ENCODE results near the gene CNRIP1.
"Not testable (repeated sequence)": the region's sequence is repeated elsewhere in the genome, so short reads cannot be mapped to it uniquely, and the experiment has no call there.

Gene CNRIP1

GRCh38 chr2:68340226-68341061, 20.7 kb upstream of the CNRIP1 start:
- no peak for DNase-seq (ENCODE audit: low spot score)

- DNase-seq (ENCODE audit: low spot score), result no peak
These were observed 16.4 kb upstream of the CNRIP1 start for GRCh38 chr2:68336192-68336591.

DNA sequence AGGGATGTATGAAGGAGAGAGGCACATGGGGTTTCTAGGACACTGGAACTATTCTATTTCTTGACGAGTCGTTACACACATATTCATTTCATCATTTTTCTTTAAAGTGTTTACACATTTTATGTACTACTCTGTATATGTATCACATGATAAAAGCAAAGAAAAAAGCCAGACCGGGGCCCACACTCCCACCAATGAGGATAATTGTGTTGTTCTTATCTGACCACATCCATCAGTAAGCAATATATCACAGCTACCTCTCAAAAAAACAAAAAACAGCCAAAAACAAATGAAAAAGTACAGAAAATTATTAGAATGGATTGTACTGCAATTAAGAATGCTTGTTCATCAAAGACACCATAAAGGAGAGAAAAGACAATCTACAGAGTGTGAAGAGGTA, 14.2 kb upstream of the CNRIP1 start:
- no peak for DNase-seq (ENCODE audit: low spot score)

DNA sequence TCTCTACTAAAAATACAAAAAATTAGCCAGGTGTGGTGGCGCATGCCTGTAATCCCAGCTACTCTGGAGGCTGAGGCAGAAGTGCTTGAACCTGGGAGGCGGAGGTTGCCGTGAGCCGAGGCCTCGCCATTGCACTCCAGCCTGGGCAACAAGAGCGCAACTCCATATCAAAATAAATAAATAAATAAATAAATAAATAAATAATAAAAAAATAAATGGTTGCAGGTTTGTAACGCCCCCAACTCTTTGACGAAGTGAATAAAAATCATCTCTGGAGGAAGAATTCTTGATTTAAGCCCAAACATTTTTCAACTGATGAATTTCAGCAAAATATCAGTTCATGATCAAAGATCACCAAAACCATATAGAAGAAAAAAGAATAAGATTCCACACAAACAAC, 13.3 kb upstream of the CNRIP1 start:
- DNase-seq (ENCODE audit: low spot score), result no peak

GRCh38 chr2:68330691-68331090, 10.9 kb upstream of the CNRIP1 start:
- DNase-seq (ENCODE audit: low spot score), result no peak

DNA sequence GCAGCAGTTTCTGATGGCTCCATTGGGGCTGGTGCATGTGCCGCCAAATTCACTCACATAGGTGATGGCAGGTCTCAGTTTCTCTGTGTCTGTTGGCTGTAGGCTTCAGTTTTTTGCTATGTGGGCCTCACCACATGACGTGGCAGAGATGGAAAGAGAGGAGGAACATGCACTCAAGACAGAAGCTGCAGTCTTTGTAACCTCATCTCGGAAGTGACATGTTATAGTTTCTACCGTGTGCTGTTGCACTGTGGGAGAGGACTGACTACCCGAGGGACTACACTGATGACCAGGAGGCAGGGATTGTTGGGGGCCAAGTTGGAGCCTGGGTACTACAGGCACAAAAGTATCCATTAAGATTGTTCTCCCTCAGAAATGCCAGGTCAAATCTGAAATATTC, 9.2 kb upstream of the CNRIP1 start:
- DNase-seq (ENCODE audit: low spot score), result no peak

GRCh38 chr2:68325056-68325455, 5.3 kb upstream of the CNRIP1 start:
- DNase-seq (ENCODE audit: low spot score), result no peak

GRCh38 chr2:68320118-68320641, 431 bp upstream of the CNRIP1 start:
- DNase-seq (ENCODE audit: low spot score), result peak; percentile 32

DNA sequence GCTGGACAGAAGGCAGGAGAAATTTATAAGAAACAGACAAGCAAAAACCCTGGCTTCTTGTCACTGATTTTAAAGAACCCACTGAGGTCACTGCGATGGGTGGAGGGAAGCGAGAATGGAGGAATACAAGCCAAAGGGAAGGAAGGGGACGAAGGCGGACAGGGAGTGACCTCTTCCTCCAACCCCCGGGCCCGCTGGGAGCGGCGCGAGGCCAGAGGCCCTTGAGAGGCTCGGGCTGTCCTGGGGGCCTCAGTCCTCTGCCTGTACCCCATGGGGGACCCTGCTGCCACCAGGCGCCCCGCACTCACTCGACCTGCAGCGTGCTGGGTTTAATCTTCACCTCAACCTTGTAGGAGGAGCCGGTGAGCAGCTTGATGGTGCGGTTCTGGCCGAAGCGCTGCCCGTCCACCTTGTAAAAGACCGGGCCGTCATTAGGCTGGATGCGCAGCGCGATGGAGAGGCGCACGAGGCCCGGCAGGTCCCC, 793 bp downstream of the CNRIP1 start:
- peak; percentile 36 for DNase-seq (ENCODE audit: low spot score)

DNA sequence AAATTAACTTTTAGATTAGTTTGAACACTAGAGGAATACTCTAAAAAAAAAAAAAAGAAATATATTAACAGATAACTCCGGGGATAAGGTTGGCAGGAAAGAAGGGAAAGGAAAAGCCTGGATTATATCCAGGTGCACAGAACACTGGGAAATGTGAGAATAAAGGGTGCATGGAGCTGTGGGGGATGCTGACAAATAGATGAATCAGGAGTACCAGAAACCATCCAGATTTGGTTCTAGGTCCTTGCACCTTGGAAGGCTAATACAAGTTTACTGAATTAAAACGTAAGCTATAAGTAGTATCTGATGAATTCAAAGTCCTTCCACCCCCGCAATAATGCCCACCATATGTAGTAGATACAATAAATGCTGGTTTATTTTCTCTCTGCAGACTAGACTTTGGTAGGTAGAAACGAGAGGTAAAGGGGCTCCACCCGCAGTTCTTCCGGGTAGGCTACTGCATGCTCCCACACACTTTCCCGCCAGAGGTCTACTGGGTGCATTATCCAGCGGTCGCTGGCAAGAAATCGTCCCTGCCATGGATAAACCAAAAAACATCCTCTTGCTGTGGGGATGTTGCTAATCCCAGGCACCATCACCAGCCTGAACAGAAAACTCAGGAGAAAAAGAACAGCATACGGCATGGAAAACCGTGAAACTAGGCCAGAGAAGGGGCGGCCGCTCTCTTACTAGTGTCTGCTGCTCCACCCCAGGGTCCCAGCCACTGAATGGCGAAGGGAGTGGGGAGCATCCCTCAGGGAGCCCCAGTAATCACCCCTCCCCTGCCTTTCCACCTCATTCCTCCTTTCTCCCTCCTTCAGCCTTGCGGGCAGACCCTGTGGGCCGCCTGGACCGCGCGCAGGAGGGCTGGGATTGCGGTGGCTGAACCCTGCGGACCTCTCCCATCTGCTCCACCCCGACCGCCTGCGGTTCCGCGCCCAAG, 1.5 kb downstream of the CNRIP1 start:
- DNase-seq (ENCODE audit: low spot score), result peak; percentile 27

GRCh38 chr2:68316111-68316510, 3.6 kb downstream of the CNRIP1 start:
- no peak for DNase-seq (ENCODE audit: low spot score)

GRCh38 chr2:68311033-68311432, 8.7 kb downstream of the CNRIP1 start:
- no peak for DNase-seq (ENCODE audit: low spot score)

- DNase-seq (ENCODE audit: low spot score), result no peak
These were observed 10.3 kb downstream of the CNRIP1 start for GRCh38 chr2:68309426-68309825.

DNA sequence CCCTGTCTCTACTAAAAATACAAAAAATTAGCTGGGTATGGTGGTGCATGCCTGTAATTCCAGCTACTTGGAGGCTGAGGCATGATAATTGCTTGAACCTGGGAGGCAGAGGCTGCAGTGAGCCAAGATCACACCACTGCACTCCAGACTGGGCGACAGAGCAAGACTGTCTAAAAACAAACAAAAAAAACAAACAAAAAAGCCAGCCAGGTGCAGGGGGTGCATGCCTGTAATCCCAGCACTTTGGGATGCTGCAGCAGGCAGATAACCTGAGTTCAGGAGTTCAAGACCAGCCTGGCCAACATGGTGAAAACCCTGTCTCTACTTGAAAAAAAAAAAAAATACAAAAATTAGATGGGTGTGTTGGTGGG, 15.9 kb downstream of the CNRIP1 start:
- DNase-seq (ENCODE audit: low spot score), result not testable (repeated sequence)

DNA sequence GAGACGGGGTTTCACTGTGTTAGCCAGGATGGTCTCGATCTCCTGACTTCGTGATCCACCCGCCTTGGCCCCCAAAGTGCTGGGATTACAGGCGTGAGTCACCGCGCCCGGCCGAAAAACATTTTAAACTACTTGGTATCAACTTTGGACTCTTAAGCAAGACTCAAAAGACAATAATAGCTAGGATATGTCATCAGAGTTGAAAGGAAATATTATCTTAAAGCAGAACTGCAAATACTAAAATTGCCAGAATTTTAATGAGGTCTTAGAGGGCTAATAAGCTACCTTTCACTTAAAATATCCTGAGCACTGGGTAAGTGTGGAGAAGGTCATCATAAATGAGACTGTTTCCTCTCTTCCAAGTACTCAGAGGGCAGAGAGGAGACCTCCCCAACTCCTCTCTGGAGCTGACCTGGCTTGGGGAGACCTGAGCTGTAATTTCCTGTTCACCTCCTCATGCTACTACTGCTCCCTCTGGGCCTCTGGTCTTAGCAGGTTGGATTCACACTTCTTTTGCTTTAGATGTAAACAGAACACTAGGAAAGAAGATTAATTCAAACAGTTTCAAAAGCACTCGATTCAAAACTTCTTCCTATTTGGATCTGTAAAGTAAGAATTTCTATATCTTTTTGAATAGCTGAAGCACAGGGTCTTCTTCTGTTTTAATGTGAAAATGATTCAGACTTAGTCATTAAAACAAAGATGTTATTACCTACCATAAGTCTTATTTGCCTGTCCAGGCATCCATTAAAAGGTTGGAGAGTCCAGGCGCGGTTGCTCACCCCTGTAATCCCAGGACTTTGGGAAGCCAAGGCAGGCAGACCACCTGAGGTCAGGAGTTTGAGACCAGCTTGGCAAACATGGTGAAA, 16.5 kb downstream of the CNRIP1 start:
- DNase-seq (ENCODE audit: low spot score), result no peak

GRCh38 chr2:68302281-68302875, 17.4 kb downstream of the CNRIP1 start:
- no peak for DNase-seq (ENCODE audit: low spot score)

DNA sequence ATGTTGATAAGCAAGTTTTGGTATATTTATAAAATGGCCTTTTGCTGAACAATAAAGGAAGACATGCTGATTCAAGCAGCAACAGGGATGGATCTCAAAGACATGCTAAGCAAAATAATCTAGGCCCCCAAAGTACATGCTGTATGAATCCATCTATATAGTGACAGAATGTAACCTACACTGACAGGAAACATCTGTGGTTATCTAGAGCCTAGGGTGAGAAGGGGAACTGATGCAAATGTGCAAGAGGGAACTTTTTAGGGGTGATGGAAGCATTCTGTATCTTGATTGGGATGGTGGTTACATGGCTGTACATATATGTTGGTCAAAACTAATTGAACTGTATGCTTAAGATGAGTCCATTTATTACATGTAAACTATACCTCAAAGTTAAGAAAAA, 24.2 kb downstream of the CNRIP1 start:
- no peak for DNase-seq (ENCODE audit: low spot score)

GRCh38 chr2:68294913-68295312, 24.8 kb downstream of the CNRIP1 start:
- DNase-seq (ENCODE audit: low spot score), result no peak

DNA sequence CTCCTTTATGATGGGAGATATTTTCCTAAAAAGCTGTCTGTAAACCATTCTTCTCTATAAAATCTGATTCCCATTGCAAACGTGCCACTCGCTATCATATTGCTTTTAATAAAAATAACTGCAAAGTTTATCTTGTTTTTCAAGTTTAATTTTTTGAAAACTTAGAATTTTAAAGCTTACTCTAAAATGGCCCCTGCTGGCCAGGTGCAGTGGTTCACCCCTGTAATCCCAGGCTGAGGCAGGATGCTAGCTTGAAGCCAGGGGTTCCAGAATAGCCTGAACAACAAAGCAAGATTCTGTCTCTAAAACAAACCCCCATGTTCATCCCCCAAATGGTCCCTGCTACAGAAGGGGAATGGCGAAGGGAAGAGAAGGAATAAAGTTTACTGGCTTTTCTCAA, 25.6 kb downstream of the CNRIP1 start:
- no peak for DNase-seq (ENCODE audit: low spot score)

- DNase-seq (ENCODE audit: low spot score), result no peak
These were observed 26.0 kb downstream of the CNRIP1 start for GRCh38 chr2:68293755-68294154.

DNA sequence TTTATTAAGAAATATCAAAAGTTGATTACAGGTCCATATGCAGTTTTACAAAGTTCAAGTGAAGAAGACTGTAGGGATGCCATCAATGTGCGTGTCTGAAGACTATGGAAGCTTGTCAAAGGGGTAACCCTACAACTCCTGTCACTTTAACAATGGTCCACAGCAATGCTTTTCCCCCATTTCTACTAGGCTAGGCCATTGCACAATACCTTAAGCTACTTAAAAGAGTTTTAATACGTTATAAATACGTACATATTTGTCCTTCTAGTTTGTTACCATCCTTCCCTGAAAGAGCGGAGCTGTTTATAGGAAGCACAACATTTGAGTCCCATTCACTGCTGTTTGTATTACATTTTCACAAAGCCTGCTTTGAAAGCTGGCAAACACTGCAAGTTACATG, 26.7 kb downstream of the CNRIP1 start:
- DNase-seq (ENCODE audit: low spot score), result no peak
